Transverse colon (tissue), 4 donors: ENCODE results near the gene BCKDHA.

Experiments
- CTCF ChIP-seq, 5 experiments: fragments of 200-600 bp in 3 of 5; fragments of 450-650 bp in 2 of 5; sonication (generic) in 3 of 5; IDR thresholded peaks; 1 replicate in 2 of 5; 2 replicates in 3 of 5; pipeline ENCODE4 v1.5.1; 2016 to 2017; ENCODE audit warnings: antibody characterized with exemption in 5 of 5, inconsistent platforms in 3 of 5, mild to moderate bottlenecking in 2 of 5, moderate library complexity in 1 of 5
- POLR2AphosphoS5 ChIP-seq, 3 donors: sonication (generic); formaldehyde crosslinking; IDR thresholded peaks; one replicate each; pipeline ENCODE4 v1.6.1; 2016; ENCODE audit warnings: antibody characterized with exemption in 3 of 3

DNA sequence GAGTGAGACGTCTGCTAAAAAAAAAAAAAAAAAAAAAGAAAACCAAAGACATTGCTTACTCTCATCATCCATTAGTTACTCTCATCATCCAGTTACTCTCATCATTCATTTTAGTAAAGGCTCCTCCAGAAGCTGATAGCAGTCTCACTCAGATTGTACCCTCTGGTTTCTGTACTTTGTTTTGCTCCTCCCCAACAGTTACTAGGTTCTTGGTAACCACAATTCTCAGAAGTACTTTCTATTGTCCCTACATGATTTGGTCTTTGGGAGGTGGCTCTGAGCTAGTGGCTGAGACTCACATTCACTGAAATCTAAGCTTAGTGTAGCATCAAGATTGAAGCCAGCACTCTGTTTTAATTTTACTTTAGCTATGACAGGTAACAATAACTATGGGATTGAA, 59.6 kb downstream of the BCKDHA start:
- no peak for TF ChIP-seq CTCF (IDR thresholded peaks at IDR 0.05)
- TF ChIP-seq POLR2AphosphoS5 (IDR thresholded peaks at IDR 0.05): no peak
